Heart left ventricle (tissue), 13 donors: ENCODE results near the gene NPC1L1.

Experiments used
- POLR2A ChIP-seq, 2 donors: fragments of 450-650 bp; IDR thresholded peaks; one replicate each; pipeline ENCODE4 v1.6.1; 2017; ENCODE audit warnings: antibody characterized with exemption in 2 of 2, mild to moderate bottlenecking in 2 of 2, moderate library complexity in 2 of 2
- TF ChIP-seq, protein P1 (sequence below), 12 donors: fragments of 200-600 bp; sonication (generic) in 4 of 12; IDR thresholded peaks; one replicate each; pipeline versions ENCODE4 v1.5.0 to v1.8.0; 2018 to 2022; ENCODE audit warnings: antibody characterized with exemption in 12 of 12, mild to moderate bottlenecking in 5 of 12
- donor health status: ischemic (EF 13 %, LVEDD 7.1; RV severe dilation, severe dysfunction).
- donor health status: DM: no; HTN: yes; CAD: no.
- donor health status: DM: no; HTN: no; CAD: no.
- donor health status: ischemic (EF 25% LVEDD 6.9; RV normal size, moderate dysfunction).
- donor health status: ischemic (EF 25% LVEDD 5.7; RV mildly dilated, moderate dysfunction).
- donor health status: ischemic (EF 35%, LVEDD 5.7; RV mildly dilated, moderate dysfunction).
- donor health status: nonischemic (EF 11% LVEDD 7.7; RV severe dilation, severe dysfunction).
- donor health status: DM: yes; HTN: yes; CAD: no.
- donor health status: PGD.
- donor health status: ischemic (EF 29% LVEDD 5.4; RV normal size, mild dysfunction).
- donor health status: nonischemic (EF 23%, LVEDD 6.1; RV moderate dilation, normal function).

DNA sequence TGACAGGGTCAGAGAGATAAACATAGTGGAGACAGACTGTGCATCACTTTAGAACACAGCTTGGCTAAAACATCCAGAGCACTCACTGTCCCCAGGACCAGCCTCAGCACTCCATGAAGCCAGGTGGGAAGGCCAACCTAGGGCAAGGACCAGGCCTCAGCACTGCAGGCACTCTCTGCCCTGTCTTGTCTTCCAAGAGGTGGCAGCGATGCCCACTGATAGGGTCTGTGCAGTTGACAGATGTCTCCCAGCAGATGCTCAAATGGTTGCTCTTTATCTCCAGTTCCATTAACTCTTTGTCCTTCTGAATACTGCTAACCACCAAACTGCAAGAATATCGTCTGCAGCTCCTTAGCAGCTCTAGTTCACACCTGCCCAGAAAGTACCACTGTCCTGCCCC, 23.5 kb upstream of the NPC1L1 start:
- TF ChIP-seq, protein P1, sequence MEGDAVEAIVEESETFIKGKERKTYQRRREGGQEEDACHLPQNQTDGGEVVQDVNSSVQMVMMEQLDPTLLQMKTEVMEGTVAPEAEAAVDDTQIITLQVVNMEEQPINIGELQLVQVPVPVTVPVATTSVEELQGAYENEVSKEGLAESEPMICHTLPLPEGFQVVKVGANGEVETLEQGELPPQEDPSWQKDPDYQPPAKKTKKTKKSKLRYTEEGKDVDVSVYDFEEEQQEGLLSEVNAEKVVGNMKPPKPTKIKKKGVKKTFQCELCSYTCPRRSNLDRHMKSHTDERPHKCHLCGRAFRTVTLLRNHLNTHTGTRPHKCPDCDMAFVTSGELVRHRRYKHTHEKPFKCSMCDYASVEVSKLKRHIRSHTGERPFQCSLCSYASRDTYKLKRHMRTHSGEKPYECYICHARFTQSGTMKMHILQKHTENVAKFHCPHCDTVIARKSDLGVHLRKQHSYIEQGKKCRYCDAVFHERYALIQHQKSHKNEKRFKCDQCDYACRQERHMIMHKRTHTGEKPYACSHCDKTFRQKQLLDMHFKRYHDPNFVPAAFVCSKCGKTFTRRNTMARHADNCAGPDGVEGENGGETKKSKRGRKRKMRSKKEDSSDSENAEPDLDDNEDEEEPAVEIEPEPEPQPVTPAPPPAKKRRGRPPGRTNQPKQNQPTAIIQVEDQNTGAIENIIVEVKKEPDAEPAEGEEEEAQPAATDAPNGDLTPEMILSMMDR (IDR thresholded peaks at IDR 0.05), result no peak
- no peak for TF ChIP-seq POLR2A (IDR thresholded peaks at IDR 0.05)
